Brain microvascular endothelial cell (primary cell): Measurements from ENCODE around the gene ARF3.

Experiments
- DNase-seq: peaks from one replicate; pipeline ENCODE4 v3.0.0-alpha.2; 2020
- H3K27ac ChIP-seq: fragments of 250-450 bp; sonication (Bioruptor Pico); 2 replicates; pipeline ENCODE4 v1.5.1; 2020; ENCODE audit warnings: mild to moderate bottlenecking, moderate library complexity
- H3K27me3 ChIP-seq: fragments of 250-450 bp; sonication (Bioruptor Pico); replicated peaks from 2 replicates; pipeline ENCODE4 v1.5.1; 2020; ENCODE audit warnings: mild to moderate bottlenecking
- H3K36me3 ChIP-seq: fragments of 250-450 bp; sonication (Bioruptor Pico); replicated peaks from 2 replicates; pipeline ENCODE4 v1.5.1; 2020; ENCODE audit warnings: mild to moderate bottlenecking
- H3K4me3 ChIP-seq: 2 replicates; pipeline ENCODE4 v1.5.1; 2011; ENCODE audit warnings: low read depth, mild to moderate bottlenecking, control low read depth, low read length, moderate library complexity
- in situ Hi-C: cut with HindIII; loops from 2 replicates; pipeline ENCODE4 v1.10.0; 2017; ENCODE audit warnings: low sequenced_read_pairs, low pct_ligation_motif_present
- TF ChIP-seq, protein P1 (sequence below): IDR thresholded peaks from 2 replicates; pipeline ENCODE4 v1.5.1; 2011; ENCODE audit warnings: low read depth, mild to moderate bottlenecking, moderate library complexity, low read length, control low read depth, inconsistent platforms; ENCODE audit errors: missing control alignments

ARF3 gene

DNA sequence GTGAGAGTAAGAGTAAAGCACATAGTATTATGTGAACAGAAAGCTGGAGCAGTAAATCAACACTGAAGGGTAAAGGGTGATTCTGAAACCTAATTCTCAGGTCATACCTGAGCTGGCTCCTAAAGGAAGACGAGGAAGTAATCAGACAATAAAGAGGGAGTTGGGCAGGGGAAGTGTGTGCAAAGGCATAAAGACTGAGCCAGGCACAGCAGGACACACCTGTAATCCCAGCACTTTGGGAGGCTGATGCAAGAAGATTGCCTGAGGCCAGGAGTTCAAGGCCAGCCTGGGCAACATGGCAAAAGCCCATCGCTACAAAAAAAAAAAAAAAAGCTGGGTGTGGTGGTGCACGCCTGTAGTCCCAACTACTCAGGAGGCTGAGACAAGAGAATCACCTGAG lies 9.6 kb downstream of the ARF3 start:
- TF ChIP-seq, protein P1, sequence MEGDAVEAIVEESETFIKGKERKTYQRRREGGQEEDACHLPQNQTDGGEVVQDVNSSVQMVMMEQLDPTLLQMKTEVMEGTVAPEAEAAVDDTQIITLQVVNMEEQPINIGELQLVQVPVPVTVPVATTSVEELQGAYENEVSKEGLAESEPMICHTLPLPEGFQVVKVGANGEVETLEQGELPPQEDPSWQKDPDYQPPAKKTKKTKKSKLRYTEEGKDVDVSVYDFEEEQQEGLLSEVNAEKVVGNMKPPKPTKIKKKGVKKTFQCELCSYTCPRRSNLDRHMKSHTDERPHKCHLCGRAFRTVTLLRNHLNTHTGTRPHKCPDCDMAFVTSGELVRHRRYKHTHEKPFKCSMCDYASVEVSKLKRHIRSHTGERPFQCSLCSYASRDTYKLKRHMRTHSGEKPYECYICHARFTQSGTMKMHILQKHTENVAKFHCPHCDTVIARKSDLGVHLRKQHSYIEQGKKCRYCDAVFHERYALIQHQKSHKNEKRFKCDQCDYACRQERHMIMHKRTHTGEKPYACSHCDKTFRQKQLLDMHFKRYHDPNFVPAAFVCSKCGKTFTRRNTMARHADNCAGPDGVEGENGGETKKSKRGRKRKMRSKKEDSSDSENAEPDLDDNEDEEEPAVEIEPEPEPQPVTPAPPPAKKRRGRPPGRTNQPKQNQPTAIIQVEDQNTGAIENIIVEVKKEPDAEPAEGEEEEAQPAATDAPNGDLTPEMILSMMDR, result no peak
- H3K27me3 ChIP-seq, result no peaks in the 10 kb centered on the region
- in situ Hi-C loops, result no loop called here
- H3K4me3 ChIP-seq, result no peak overlapping the region
- DNase-seq, result no peak
- peaks cover 12% of the 10 kb centered on the region for H3K36me3 ChIP-seq
- H3K27ac ChIP-seq, result no peak overlapping the region

DNA sequence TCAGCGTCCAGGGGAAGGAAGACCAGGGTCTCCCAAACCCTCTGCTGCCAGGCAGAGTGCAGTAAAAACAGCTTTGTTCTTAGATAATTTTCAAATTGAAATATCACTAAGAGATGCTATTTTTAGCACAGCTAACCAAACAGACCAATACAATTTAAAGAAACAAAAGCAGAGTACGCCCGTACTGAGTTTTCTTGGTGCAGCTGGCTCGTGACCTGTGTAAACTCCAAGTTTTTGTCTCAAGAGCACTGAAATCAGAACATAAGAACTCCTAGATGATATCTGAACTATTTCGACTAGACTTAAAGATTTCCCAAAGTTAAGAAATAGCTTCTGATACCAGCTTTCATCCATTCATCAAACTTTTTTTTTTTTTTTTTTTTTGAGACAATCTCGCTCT lies 10.3 kb downstream of the ARF3 start:
- Histone ChIP-seq H3K36me3 (peaks cover 13% of the 10 kb centered on the region), H3K4me3 (no peak overlapping the region), H3K27me3 (no peaks in the 10 kb centered on the region), H3K27ac (no peak overlapping the region)
- TF ChIP-seq, protein P1, result no peak
- in situ Hi-C loops, result no loop called here
- DNase-seq, result no peak

DNA sequence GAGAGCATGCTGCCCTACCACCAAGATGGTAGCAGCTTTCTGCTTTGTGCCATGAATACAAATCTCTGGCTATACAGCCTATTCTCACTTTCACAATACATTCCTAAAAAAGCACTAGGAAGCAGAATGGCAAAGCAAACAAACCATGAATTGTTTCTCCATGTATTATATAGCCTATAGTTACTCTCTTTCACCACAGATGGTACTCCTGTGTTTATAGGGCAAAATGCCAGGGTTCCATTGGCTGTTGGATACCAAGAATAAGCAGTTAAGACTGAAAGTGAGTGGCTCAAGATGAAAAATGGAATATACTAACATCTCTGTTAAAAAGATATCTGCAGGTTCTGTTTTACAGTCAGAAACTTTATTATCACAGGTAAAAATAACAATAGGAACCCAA lies 11.1 kb downstream of the ARF3 start:
- TF ChIP-seq, protein P1, result no peak
- in situ Hi-C loops, result no loop called here
- no peak for DNase-seq
- Histone ChIP-seq H3K36me3 (peaks cover 14% of the 10 kb centered on the region), H3K27ac (no peak overlapping the region), H3K27me3 (no peaks in the 10 kb centered on the region), H3K4me3 (no peak overlapping the region)

DNA sequence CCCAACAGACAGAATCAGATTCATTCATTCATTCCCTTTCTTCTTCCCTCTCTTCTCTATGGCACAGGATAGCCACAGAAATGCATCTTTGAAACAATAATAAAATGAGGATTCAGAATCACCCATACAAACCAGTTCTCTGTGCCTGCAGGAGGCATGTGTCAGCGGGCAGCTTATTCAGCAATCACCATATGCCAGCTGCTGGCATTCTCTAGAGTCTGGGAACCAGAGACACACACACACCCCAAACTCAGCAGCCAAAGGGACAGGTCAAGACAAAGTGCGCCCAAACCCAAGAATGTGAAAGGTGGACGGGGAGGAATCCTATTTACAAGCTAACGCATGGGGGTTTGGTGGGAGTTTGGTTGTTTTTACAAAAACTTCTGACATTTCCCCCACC lies 14.1 kb downstream of the ARF3 start:
- no peak overlapping the region for H3K27ac ChIP-seq
- in situ Hi-C loops, result no loop called here
- DNase-seq, result no peak
- peaks cover 39% of the 10 kb centered on the region for H3K36me3 ChIP-seq
- H3K27me3 ChIP-seq, result no peaks in the 10 kb centered on the region
- H3K4me3 ChIP-seq, result no peak overlapping the region
- TF ChIP-seq, protein P1, result no peak

DNA sequence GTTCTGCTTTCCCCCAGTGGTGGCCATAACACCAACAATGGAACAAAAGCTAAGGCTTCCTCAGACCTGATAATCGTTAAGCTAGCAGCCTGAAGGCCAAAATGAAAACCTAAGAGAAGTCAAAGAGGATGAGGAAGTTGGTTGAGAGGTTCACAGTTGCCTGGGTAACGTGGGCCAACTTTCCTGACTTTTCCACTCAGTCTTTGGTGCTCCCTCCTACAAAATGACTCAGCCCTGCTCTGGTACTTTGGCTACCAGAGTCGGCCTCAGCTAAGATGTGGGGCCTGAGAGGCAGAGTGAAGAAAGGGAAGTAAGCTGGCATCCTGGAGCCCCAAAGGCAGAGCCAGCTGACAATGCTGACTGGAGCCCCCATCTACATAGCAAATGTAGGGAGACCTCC lies 17.1 kb downstream of the ARF3 start:
- H3K4me3 ChIP-seq, result no peak overlapping the region
- DNase-seq, result no peak
- no peaks in the 10 kb centered on the region for H3K27me3 ChIP-seq
- peaks cover 59% of the 10 kb centered on the region for H3K36me3 ChIP-seq
- in situ Hi-C loops, result no loop called here
- no peak overlapping the region for H3K27ac ChIP-seq
- TF ChIP-seq, protein P1, result no peak

DNA sequence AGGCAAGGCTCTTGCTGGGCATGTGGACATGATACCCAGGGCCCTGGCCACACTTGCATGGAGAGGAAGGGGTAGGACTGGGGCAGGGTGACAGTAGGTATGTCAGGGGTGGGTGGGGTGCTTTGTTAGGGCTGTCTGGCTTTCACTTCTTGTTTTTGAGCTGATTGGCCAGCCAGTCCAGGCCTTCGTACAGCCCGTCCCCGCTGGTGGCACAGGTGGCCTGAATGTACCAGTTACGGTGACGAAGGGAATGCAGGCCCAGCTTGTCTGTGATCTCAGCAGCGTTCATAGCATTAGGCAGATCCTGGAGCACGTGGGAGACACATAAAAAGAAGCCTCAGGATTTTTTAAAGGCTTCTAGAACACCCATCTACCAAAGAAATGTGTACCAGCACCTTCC lies 18.5 kb downstream of the ARF3 start:
- in situ Hi-C loops, result no loop called here
- TF ChIP-seq, protein P1, result no peak
- Histone ChIP-seq H3K4me3 (no peak overlapping the region), H3K27me3 (no peaks in the 10 kb centered on the region), H3K27ac (no peak overlapping the region), H3K36me3 (peaks cover 71% of the 10 kb centered on the region)
- DNase-seq, result no peak
